Neural cell (in vitro differentiated cells): ENCODE results near the gene RAD9A. TPM values are rescaled to one million over a fixed set of nuclear protein-coding genes. Genes with fewer than 3 reads are reported as not detected.

Experiments
- H2AFZ ChIP-seq: fragments of 200-600, 300-800 bp; sonication (generic), shearing (Covaris generic); 2 replicates; pipeline ENCODE4 v1.6.0; 2014; ENCODE audit warnings: low read depth, mild to moderate bottlenecking, antibody characterized with exemption, low read length, moderate library complexity
- H3F3A ChIP-seq: fragments of 200-600 bp; shearing (Covaris generic); 2 replicates; pipeline ENCODE4 v1.6.1; 2016; ENCODE audit warnings: mild to moderate bottlenecking, moderate library complexity, mixed read lengths, antibody characterized with exemption, low read length; ENCODE audit not compliant: insufficient read depth, poor library complexity, severe bottlenecking
- H3K27ac ChIP-seq: fragments of 200-600, 300-800 bp; sonication (generic), shearing (Covaris generic); 2 replicates; pipeline ENCODE4 v1.5.1; 2014; ENCODE audit warnings: mild to moderate bottlenecking, low read length, moderate library complexity
- H3K27me3 ChIP-seq: fragments of 300-800, 200-600 bp; sonication (generic), shearing (Covaris generic); 2 replicates; pipeline ENCODE4 v1.6.0; 2014; ENCODE audit warnings: mild to moderate bottlenecking, low read depth, low read length, moderate library complexity; ENCODE audit not compliant: insufficient read depth
- H3K36me3 ChIP-seq: fragments of 300-800, 200-600 bp; sonication (generic), shearing (Covaris generic); 2 replicates; pipeline ENCODE4 v1.5.1; 2014; ENCODE audit warnings: mild to moderate bottlenecking, antibody characterized with exemption, low read length, moderate library complexity; ENCODE audit not compliant: insufficient read depth
- H3K4me2 ChIP-seq: fragments of 300-800, 200-600 bp; sonication (generic), shearing (Covaris generic); 2 replicates; pipeline ENCODE4 v1.6.0; 2014; ENCODE audit warnings: mild to moderate bottlenecking, low read length
- H3K4me3 ChIP-seq: fragments of 300-800, 200-600 bp; sonication (generic), shearing (Covaris generic); 2 replicates; pipeline ENCODE4 v1.5.1; 2014; ENCODE audit warnings: mild to moderate bottlenecking, low read length, moderate library complexity
- H3K79me2 ChIP-seq: fragments of 200-600 bp; shearing (Covaris generic); replicated peaks from 2 replicates; pipeline ENCODE4 v1.6.0; 2014; ENCODE audit warnings: mild to moderate bottlenecking, low read length, moderate library complexity; ENCODE audit not compliant: insufficient read depth
- H3K9ac ChIP-seq: fragments of 300-800, 200-600 bp; sonication (generic), shearing (Covaris generic); 2 replicates; pipeline ENCODE4 v1.6.1; 2016; ENCODE audit warnings: mild to moderate bottlenecking, low read length, mixed read lengths
- H3K9me2 ChIP-seq: fragments of 200-600 bp; shearing (Covaris generic); 2 replicates; pipeline ENCODE4 v1.6.1; 2016; ENCODE audit warnings: mild to moderate bottlenecking, low read length, mixed read lengths; ENCODE audit not compliant: insufficient read depth
- H3K9me3 ChIP-seq: fragments of 200-600, 300-800 bp; sonication (generic), shearing (Covaris generic); 2 replicates; pipeline ENCODE4 v1.6.1; 2016; ENCODE audit warnings: mild to moderate bottlenecking, mixed run types, low read length, moderate library complexity, mixed read lengths
- H4K20me1 ChIP-seq: fragments of 200-600 bp; shearing (Covaris generic); 2 replicates; pipeline ENCODE4 v1.6.1; 2016; ENCODE audit warnings: mild to moderate bottlenecking, mixed run types; ENCODE audit not compliant: insufficient read depth
- CTCF ChIP-seq: fragments of 450-650 bp; IDR thresholded peaks from 2 replicates; pipeline ENCODE4 v1.5.1; 2014; ENCODE audit warnings: antibody characterized with exemption, mild to moderate bottlenecking, moderate library complexity; ENCODE audit not compliant: poor library complexity, severe bottlenecking
- EP300 ChIP-seq: fragments of 450-650 bp; conservative IDR thresholded peaks from 2 replicates; pipeline ENCODE4 v1.6.1; 2014; ENCODE audit warnings: antibody characterized with exemption, mild to moderate bottlenecking, moderate library complexity; ENCODE audit not compliant: poor library complexity, severe bottlenecking
- EZH2 ChIP-seq: fragments of 200-600, 300-800 bp; shearing (Covaris generic), sonication (generic); IDR thresholded peaks from 2 replicates; pipeline ENCODE4 v1.6.1; 2014; ENCODE audit warnings: antibody characterized with exemption, low read length, borderline replicate concordance, mild to moderate bottlenecking; ENCODE audit not compliant: insufficient read depth, poor library complexity, severe bottlenecking
- MXI1 ChIP-seq: fragments of 450-650 bp; conservative IDR thresholded peaks from 2 replicates; pipeline ENCODE4 v1.6.1; 2014; ENCODE audit warnings: antibody characterized with exemption, mild to moderate bottlenecking; ENCODE audit not compliant: poor library complexity, severe bottlenecking
- POLR2AphosphoS5 ChIP-seq: IDR thresholded peaks from 2 replicates; pipeline ENCODE4 v1.6.1; 2012
- RAD21 ChIP-seq: fragments of 450-650 bp; conservative IDR thresholded peaks from 2 replicates; pipeline ENCODE4 v1.6.1; 2014; ENCODE audit warnings: antibody characterized with exemption, mild to moderate bottlenecking, moderate library complexity
- REST ChIP-seq: IDR thresholded peaks from 2 replicates; pipeline ENCODE4 v1.6.1; 2012; ENCODE audit warnings: borderline replicate concordance
- SMC3 ChIP-seq: fragments of 450-650 bp; conservative IDR thresholded peaks from 2 replicates; pipeline ENCODE4 v1.6.1; 2014; ENCODE audit warnings: antibody characterized with exemption, mild to moderate bottlenecking, moderate library complexity; ENCODE audit not compliant: poor library complexity
- polyA plus RNA-seq: library from polyadenylated mRNA; depleted of rRNA; stranded (reverse); fragments of >200 nt; gene quantifications from 2 replicates; pipeline ENCODE4 v1.2.3, GENCODE V29; 2014

RAD9A gene
- polyA plus RNA-seq, 1 donor from 2014 or later = 59.6 TPM

GRCh38 chr11:67421430-67422031 is 29.7 kb downstream of the RAD9A start:
- Histone ChIP-seq H4K20me1 (no peaks in the 10 kb centered on the region), H3K4me3 (peak overlapping the region; percentile 57), H3K36me3 (no peaks in the 10 kb centered on the region), H3K4me2 (no peak overlapping the region), H3K9me2 (no peaks in the 10 kb centered on the region), H3K9ac (no peak overlapping the region), H2AFZ (no peak overlapping the region), H3K27ac (no peak overlapping the region), H3K27me3 (peaks cover 4% of the 10 kb centered on the region), H3K9me3 (no peaks in the 10 kb centered on the region), H3F3A (no peaks in the 10 kb centered on the region), H3K79me2 (no peaks in the 10 kb centered on the region)
- TF ChIP-seq CTCF (no peak), RAD21 (no peak), EP300 (no peak)

GRCh38 chr11:67422891-67423290 is 31.1 kb downstream of the RAD9A start:
- Histone ChIP-seq H3K9me3 (no peaks in the 10 kb centered on the region), H3K4me3 (no peak overlapping the region), H3K9me2 (no peaks in the 10 kb centered on the region), H2AFZ (no peak overlapping the region), H3K27me3 (no peaks in the 10 kb centered on the region), H3K27ac (no peak overlapping the region), H3K36me3 (no peaks in the 10 kb centered on the region), H4K20me1 (no peaks in the 10 kb centered on the region), H3K79me2 (no peaks in the 10 kb centered on the region), H3F3A (no peaks in the 10 kb centered on the region), H3K4me2 (no peak overlapping the region), H3K9ac (no peak overlapping the region)
- TF ChIP-seq REST = no peak
- no peak for TF ChIP-seq MXI1
- no peak for TF ChIP-seq RAD21

- Histone ChIP-seq H4K20me1 (no peaks in the 10 kb centered on the region), H3K36me3 (no peaks in the 10 kb centered on the region), H3K27ac (no peak overlapping the region), H3K27me3 (no peaks in the 10 kb centered on the region), H3K9me2 (no peaks in the 10 kb centered on the region), H3K4me2 (no peak overlapping the region), H2AFZ (no peak overlapping the region), H3F3A (no peaks in the 10 kb centered on the region), H3K79me2 (peaks cover under 1% of the 10 kb centered on the region), H3K4me3 (no peak overlapping the region), H3K9me3 (no peaks in the 10 kb centered on the region), H3K9ac (no peak overlapping the region)
- TF ChIP-seq POLR2AphosphoS5 (no peak), EZH2 (no peak), SMC3 (no peak)
These were observed 31.7 kb downstream of the RAD9A start for GRCh38 chr11:67423466-67423865.
